Hair follicular keratinocyte (primary cell): ENCODE data around the gene CREBBP. TPM values are rescaled to one million over a fixed set of nuclear protein-coding genes. Genes with fewer than 3 reads are reported as not detected.

Experiments
- total RNA-seq: library from RNA; depleted of rRNA; stranded (reverse); fragments of >200 nt; gene quantifications from 2 replicates; pipeline ENCODE4 v1.2.3, GENCODE V29; 2015

CREBBP gene
- total RNA-seq = 7.6 and 11.9 TPM in 2 replicates

GRCh38 chr16:3880623-3881498 lies at the start of gene CREBBP:
CREBBP (minus strand) TSS chr16:3880713; CDS start chr16:3879916, 797 bp downstream.

GRCh38 chr16:3717235-3718018 lies 163.1 kb downstream of the CREBBP start, which contains the start of gene TRAP1:
TRAP1 (minus strand) TSS chr16:3717524; CDS start chr16:3717508, 16 bp downstream.

Other genes starting within 250 kb of the CREBBP start
- gene DNASE1, start 226.0 kb downstream of the CREBBP start, total RNA-seq = 2.5 and 7.2 TPM in 2 replicates
- gene TRAP1, start 163.2 kb downstream of the CREBBP start, total RNA-seq = 87.7 and 170 TPM in 2 replicates
- 7.4 and 10.3 TPM in 2 replicates for gene ADCY9, start 235.7 kb upstream of the CREBBP start, total RNA-seq